SJCRH30 (cell line): ENCODE measurements around the gene ACTG1. TPM values are rescaled to one million over a fixed set of nuclear protein-coding genes. Genes with fewer than 3 reads are reported as not detected.

ENCODE experiments used
- DNase-seq, 2 experiments: peaks; one replicate each; pipeline ENCODE4 v3.0.0-alpha.2; 2015 to 2020
- H3K27ac ChIP-seq: fragments of 250-450 bp; sonication (Bioruptor Pico); 2 replicates; pipeline ENCODE4 v1.5.1; 2020; ENCODE audit warnings: mild to moderate bottlenecking, moderate library complexity
- H3K27me3 ChIP-seq: fragments of 250-450 bp; sonication (Bioruptor Pico); 2 replicates; pipeline ENCODE4 v1.5.1; 2020; ENCODE audit warnings: mild to moderate bottlenecking, moderate library complexity
- H3K36me3 ChIP-seq: fragments of 250-450 bp; sonication (Bioruptor Pico); 2 replicates; pipeline ENCODE4 v1.5.1; 2020; ENCODE audit warnings: mild to moderate bottlenecking, moderate library complexity
- H3K4me1 ChIP-seq: fragments of 250-450 bp; sonication (Bioruptor Pico); 2 replicates; pipeline ENCODE4 v1.5.1; 2020; ENCODE audit warnings: mild to moderate bottlenecking, moderate library complexity
- H3K4me3 ChIP-seq: fragments of 250-450 bp; sonication (Bioruptor Pico); 2 replicates; pipeline ENCODE4 v1.5.1; 2020; ENCODE audit warnings: mild to moderate bottlenecking, moderate library complexity
- H3K9me3 ChIP-seq: fragments of 250-450 bp; sonication (Bioruptor Pico); replicated peaks from 2 replicates; pipeline ENCODE4 v1.5.1; 2020; ENCODE audit warnings: mild to moderate bottlenecking, moderate library complexity
- total RNA-seq: library from RNA; depleted of rRNA; stranded (reverse); fragments of >200 nt; shearing (Covaris generic); gene quantifications from 2 replicates; pipeline ENCODE4 v1.2.3, GENCODE V29; 2014

ACTG1 gene
- total RNA-seq, 1 experiment from 2014 or later, result 3,121 TPM

DNA sequence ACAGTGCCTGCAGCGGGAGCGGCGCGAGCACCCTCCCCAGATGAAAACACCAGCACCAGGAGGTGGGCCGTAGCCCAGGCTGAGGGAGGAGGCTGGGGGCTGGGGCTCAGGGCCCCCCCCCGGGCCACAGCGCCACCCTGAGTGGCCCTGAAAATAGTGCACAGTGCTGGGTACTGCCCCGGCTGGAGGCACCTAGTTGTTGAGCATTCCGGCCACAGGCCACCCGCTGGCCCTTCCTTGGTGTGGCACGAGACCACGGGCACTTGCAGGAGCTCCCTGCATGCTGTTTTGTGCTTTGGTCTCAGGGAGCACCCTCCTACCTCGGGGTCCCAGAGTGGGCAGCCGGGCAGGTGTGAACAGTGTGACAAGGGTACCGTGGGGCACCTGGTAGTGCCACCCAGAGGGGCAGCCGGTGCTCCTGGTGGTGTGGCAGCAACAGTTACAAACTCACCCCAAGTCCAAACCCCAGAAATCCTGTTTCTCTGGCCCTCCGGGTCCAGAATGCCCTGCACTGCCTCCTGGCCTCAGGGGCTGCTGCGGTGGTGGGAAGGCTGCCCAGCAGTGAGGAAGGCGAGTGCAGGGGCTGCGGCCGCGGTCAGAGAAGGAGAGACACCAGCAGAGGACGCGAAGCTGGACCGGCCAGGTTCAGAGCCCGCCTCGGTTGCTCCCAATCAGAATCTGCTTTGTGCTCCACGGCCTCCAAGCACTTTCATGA, 27.5 kb upstream of the ACTG1 start:
- H3K27ac ChIP-seq, result no peak overlapping the region
- H3K36me3 ChIP-seq, result peaks cover 25% of the 10 kb centered on the region
- no peak for DNase-seq
- peaks cover 28% of the 10 kb centered on the region for H3K4me1 ChIP-seq
- H3K9me3 ChIP-seq, result no peaks in the 10 kb centered on the region
- no peak overlapping the region for H3K4me3 ChIP-seq
- no peaks in the 10 kb centered on the region for H3K27me3 ChIP-seq

DNA sequence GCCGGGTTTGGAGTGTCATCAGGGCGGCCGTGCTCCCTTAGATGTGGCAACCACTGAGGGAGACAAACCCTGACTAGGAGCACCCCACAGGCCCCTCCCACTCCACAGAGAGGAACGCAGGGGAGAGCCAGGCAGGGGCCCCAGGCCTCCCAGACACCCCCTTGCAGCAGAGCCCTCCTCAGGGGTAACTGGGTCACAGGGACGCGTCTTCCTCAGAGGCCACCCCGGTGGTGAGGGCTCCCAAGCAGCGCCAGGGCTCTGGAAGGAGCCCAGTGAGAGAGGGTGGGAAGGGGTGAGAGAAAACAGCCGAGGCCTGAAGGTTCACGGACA, 26.9 kb upstream of the ACTG1 start:
- no peaks in the 10 kb centered on the region for H3K9me3 ChIP-seq
- no peak for DNase-seq
- H3K36me3 ChIP-seq, result peaks cover 19% of the 10 kb centered on the region
- H3K27me3 ChIP-seq, result no peaks in the 10 kb centered on the region
- no peak overlapping the region for H3K4me3 ChIP-seq
- H3K27ac ChIP-seq, result no peak overlapping the region; the same call in 1 of the 2 replicates
- H3K4me1 ChIP-seq, result peaks cover 31% of the 10 kb centered on the region

DNA sequence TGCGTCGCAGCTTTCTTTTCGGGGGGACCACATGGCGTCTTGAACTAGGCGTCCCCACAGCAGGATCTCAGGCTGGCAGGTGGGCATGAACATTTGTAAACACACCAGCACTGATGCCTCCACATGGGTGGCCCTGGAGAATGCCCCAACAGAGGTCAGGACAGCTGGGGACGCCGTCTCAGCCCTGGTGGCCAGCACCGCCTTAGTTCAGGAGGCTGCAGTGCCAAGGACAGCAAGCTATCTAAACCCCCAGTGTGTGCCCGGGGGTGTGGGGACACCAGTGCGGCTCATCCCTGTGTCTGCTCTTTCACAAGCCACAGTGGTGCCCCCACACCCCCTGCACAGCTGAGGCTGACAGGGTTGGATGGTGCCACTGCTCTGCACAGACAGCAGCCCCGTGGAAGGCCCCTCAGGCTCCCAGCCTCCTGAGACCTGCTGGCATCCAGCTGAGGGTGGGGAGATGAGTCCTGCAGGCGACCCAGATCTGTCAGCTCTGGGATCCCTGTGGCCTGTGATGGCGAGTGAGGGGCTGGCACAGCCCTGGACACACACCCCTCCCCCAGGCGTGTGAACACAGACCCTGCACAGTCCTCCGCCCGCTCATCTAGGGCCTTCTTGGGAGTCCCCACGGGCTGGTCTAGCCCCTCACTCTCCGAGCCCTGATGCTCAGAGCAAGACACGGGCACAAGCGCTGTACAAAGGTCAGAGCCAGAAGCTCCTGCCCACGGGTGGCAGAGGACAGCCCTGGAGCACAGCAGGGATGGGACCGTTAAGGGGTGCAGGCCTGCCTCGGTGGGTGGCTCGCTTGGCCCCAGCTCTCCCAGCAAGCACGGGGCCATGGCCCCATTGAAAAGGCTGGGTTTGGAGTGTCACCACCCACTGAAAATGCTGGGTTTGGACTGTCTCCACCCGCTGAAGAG, 26.3 kb upstream of the ACTG1 start:
- Histone ChIP-seq H3K4me3 (no peak overlapping the region), H3K4me1 (peaks cover 38% of the 10 kb centered on the region), H3K27ac (peak overlapping the region; percentile 85), H3K27me3 (no peaks in the 10 kb centered on the region), H3K36me3 (peaks cover 14% of the 10 kb centered on the region; the same call in 1 of the 2 replicates), H3K9me3 (no peaks in the 10 kb centered on the region)
- peak; percentile 77 to 78 for DNase-seq

DNA sequence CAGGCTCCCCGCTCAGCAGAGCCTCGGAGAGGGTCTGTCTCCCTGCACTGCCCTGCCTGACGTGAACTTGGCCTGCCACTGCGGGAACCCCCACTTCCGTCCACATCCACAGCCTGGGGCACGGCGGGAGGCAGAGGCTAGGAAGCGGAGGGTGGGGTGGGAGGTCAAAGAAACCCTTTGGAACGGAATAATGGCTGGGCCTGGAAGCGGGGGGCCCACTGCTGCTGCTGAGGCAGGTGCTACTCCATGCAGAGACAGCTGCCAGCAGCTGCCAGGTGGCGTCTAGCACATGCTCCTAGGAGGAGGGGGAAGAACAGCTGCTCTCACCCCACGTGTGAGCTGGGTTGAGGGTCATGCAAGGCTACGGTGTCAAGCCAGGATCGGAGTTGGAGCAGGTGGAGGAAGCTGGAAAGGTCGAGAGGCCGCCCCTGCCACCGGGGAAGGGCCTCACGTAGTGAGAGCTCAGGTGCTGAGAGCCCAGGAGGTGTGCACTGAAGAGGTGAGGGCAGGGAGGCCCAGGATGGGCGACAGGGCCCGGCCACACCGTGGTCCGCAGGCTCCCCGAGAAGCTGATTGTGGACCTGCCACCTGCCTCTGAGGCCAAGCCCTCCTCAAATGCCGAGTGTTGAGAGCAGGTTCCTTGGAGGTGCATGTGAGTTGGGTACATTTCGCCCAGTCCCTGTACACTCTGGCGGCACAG, 25.4 kb upstream of the ACTG1 start:
- H3K4me3 ChIP-seq, result peak overlapping the region; percentile 2; the same call in 1 of the 2 replicates
- H3K27me3 ChIP-seq, result no peaks in the 10 kb centered on the region
- H3K36me3 ChIP-seq, result peaks cover 6% of the 10 kb centered on the region; the same call in 1 of the 2 replicates
- H3K4me1 ChIP-seq, result peaks cover 46% of the 10 kb centered on the region
- peak; percentile 100 for DNase-seq
- H3K27ac ChIP-seq, result peak overlapping the region; percentile 85
- no peaks in the 10 kb centered on the region for H3K9me3 ChIP-seq

DNA sequence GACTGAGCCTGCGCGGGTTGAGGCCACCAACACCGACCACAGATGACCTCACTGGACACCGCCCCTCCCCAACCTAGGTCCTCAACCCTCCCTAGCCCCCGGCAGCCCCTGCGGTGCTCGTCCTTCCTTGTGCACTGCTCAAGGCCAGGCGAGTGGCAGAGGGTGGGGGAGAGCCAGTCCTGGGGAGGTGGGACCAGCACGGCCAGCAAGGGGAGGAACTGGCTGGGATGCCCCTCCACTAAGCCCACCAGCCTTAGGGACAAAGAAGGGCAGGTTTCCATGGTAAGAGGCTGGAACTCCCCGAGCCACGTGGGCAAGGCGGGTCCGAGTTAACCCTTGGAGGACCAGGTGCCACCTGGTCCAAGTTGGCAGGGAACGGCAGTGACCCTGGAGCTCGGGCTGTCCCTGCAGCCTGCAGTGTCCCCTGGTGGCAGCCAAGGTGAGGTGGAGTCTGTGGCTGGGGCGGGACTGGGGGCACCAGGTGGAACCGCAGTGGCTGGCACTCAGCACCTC, 24.8 kb upstream of the ACTG1 start:
- Histone ChIP-seq H3K36me3 (peaks cover 6% of the 10 kb centered on the region; the same call in 1 of the 2 replicates), H3K4me3 (peak overlapping the region; percentile 2; the same call in 1 of the 2 replicates), H3K27me3 (no peaks in the 10 kb centered on the region), H3K9me3 (no peaks in the 10 kb centered on the region), H3K27ac (peak overlapping the region; percentile 85), H3K4me1 (peaks cover 46% of the 10 kb centered on the region)
- no peak for DNase-seq

DNA sequence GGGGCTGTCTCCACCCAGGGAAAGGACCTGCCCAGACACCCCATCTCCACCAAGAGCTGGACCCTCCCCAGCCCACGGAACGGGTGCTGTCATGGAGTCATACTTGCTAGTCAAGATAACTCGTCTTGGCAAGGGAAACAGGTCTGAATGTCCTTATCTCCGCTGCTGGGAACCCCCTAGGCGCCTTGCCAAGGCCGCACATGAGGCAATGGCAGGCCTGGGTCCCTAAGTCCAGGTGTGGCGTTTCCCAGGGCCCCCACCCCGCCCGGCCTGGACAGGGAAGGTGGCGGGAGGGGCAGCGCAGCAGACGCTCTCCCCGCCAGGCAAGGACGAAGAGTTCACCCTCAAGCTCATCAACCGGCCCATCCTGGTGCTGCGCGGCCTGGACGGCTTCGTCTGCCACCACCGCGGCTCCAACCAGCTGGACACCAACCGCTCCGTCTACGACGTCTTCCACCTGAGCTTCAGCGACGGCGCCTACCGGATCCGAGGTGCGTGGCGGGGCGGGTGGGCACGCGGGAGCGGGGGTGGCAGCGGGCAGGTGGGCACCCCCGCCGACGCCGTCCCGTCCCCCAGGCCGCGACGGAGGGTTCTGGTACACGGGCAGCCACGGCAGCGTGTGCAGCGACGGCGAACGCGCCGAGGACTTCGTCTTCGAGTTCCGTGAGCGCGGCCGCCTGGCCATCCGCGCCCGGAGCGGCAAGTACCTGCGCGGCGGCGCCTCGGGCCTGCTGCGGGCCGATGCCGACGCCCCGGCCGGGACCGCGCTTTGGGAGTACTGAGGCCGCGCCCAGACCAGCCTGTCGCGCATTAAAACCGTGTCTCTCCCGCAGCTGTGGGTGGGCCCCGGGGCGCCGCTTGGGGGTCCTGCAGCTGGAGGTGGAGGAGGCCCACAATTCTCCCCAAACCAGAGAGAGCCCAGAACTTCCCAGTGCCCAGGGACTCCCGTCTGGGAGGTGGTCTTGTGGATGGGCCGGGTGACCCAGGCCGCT, 24.0 kb upstream of the ACTG1 start:
- peaks cover 46% of the 10 kb centered on the region for H3K4me1 ChIP-seq
- H3K4me3 ChIP-seq, result no peak overlapping the region
- H3K27me3 ChIP-seq, result no peaks in the 10 kb centered on the region
- H3K27ac ChIP-seq, result peak overlapping the region; percentile 85
- H3K9me3 ChIP-seq, result no peaks in the 10 kb centered on the region
- H3K36me3 ChIP-seq, result peaks cover 6% of the 10 kb centered on the region; the same call in 1 of the 2 replicates
- DNase-seq, result no peak

DNA sequence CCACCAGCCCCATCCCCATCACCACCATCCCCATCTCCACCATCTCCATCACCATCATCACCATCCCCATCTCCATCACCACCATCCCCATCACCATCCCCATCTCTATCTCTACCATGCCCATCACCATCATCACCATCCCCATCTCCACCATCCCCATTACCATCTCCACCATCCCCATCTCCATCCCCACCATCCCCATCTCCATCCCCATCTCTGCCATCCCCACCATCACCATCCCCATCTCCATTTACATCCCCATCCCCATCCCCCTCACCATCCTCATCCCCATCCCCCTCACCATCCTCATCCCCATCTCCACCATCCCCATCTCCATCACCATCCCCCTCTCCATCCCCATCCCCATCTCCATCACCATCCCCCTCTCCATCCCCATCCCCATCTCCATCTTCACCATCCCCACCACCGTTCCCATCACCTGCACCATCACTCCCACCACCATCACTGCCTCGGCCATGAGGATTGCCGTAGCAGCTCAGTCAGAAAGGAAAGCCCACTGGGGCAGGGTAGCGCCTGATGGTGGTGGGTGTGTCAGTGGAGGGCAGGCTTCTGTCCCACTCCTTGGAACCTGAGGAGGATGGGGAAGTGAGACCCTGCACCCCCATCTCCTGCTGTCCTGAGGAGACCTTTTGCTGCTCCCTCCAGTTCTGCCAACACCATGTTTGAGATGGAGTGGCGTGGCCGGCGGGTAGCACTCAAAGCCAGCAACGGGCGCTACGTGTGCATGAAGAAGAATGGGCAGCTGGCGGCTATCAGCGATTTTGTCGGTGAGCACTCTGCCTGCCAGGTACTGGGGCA, 23.1 kb upstream of the ACTG1 start:
- Histone ChIP-seq H3K27ac (no peak overlapping the region), H3K9me3 (no peaks in the 10 kb centered on the region), H3K4me1 (peaks cover 46% of the 10 kb centered on the region), H3K36me3 (peaks cover 6% of the 10 kb centered on the region; the same call in 1 of the 2 replicates), H3K27me3 (no peaks in the 10 kb centered on the region), H3K4me3 (no peak overlapping the region)
- DNase-seq, result no peak

DNA sequence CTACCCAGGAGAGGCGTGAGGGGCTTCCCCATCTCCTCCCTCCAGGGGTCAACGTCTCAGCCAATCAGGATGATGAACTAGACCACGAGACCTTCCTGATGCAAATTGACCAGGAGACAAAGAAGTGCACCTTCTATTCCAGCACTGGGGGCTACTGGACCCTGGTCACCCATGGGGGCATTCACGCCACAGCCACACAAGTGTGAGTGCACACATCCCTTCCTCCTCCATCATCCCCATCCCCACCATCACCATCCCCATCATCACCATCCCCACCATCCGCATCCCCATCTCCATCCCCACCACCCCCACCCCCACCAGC, 22.4 kb upstream of the ACTG1 start:
- H3K36me3 ChIP-seq, result 0 out of 2 replicates have a peak, but pooled peaks cover 4% of the 10 kb centered on the region
- no peaks in the 10 kb centered on the region for H3K27me3 ChIP-seq
- no peaks in the 10 kb centered on the region for H3K9me3 ChIP-seq
- peaks cover 46% of the 10 kb centered on the region for H3K4me1 ChIP-seq
- no peak overlapping the region for H3K27ac ChIP-seq
- no peak for DNase-seq
- no peak overlapping the region for H3K4me3 ChIP-seq

DNA sequence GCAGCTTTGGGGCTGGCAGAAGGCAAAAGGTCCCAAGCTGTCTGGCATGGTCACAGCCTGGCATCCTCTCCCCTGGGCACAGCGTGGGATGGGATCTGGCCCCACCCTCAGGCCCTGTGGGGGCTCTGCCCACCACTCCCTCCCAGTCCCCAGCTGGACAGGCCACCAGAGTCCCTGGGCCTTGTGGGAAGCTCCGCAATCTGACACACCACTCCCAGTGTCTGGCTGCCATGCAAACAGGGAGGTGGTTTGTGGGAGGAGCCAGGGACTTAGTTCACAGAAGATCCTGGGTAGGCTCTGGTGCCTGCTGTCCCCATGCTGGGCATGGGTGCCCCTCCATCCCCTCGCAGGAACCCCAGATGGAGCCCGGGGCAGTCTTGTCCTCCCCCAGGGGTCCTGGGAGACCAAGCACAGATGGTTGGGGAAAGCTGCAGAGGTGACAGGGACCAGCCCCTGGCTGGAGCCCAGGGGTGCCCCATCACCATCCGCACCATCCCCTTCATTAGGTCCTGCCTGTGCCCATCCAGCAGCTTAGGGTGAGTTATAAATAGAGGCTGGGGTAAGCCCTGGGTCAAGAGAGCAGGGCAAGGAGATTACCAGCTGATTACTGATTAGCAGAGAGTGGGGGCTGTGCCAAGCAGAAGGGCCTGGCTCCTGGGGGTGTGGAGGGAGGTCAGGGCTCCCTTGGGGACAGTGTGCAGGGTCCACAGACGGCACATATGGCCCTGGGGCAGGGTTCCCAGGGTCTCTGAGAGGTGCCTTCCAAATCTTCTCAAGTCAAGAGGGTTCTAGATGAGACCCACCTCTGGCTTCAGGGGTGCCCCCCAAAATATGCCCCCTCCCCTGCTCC, 21.8 kb upstream of the ACTG1 start:
- no peak overlapping the region for H3K27ac ChIP-seq
- peak; percentile 66 to 79 for DNase-seq
- no peaks in the 10 kb centered on the region for H3K9me3 ChIP-seq
- H3K4me3 ChIP-seq, result no peak overlapping the region
- H3K27me3 ChIP-seq, result peaks cover 2% of the 10 kb centered on the region
- H3K36me3 ChIP-seq, result no peaks in the 10 kb centered on the region
- peaks cover 42% of the 10 kb centered on the region for H3K4me1 ChIP-seq

DNA sequence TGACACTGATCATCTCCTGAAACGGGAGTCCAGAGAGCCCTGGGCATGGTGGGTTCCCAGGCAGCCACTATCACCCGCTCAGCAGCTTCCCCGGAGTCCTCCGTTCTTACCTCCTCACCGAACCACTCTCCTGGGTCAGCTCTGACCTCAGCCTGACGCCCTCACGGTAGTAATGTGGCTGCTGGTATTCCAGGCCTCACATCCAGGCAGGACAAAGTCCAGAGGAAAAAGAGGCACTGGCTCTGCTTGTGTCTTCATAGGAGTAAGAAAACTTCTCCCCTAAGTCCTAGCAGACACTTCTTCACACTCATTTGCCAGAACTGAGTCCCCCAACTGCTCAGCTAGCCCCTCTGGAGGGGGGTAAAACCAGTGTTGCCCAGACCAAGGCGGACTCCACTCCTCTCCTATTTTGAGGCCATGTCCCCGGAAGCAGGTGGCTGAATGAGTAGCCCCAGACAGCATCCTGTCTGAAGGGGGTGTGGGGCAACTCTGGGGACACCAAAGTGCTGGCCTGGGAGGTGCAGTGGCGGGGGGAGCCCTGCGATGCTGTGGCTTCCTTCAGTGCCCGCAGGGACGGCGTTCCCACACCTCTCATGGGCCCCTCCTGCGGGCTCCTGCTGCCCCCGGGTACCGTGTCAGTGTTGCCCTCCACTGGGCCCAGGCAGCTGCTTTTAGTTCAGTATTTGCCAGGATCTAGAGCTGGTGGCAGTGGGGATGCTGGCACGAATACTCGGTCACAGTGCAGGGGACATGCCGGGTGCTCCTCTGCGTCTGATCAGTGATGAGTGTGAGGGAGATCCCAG, 20.9 kb upstream of the ACTG1 start:
- Histone ChIP-seq H3K36me3 (no peaks in the 10 kb centered on the region), H3K4me1 (peaks cover 40% of the 10 kb centered on the region), H3K27ac (no peak overlapping the region), H3K27me3 (peaks cover 11% of the 10 kb centered on the region), H3K9me3 (no peaks in the 10 kb centered on the region), H3K4me3 (no peak overlapping the region)
- DNase-seq, result peak in 1 of 2 experiments; percentile 53

DNA sequence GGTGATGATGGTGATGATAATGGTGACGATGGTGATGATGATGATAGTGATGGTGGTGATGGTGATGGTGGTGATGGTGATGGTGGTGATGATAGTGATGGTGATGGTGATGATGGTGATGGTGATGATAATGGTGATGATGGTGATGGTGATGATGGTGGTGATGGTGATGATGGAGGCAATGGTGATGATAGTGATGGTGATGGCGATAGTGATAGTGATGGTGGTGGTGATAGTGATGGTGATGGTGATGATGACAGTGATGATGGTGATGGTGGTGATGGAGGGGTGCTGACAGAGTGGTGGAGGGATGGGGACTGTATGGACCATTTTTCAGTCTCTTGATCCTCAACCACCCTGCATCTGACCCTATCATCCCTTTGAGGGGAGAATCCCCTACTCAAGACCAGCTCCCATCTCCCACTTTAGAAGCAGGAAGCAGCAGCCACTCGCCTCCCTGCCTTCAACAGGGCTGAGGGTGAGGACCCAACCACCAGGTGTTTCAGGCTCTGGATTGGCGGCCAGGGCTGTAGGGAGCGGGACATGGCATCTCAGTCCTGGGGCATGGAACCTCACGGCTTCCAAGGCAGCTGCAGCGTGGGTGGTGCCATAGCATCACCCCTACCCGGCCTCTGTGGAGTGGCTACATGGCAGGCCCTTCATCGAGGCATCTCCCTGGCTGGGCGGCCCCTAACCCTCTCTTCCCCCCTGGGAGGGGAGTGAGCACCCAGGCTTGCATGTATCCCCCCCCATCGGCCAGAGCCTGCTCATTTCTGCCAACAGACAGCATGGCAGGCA, 20.1 kb upstream of the ACTG1 start:
- Histone ChIP-seq H3K4me3 (no peak overlapping the region), H3K9me3 (no peaks in the 10 kb centered on the region), H3K36me3 (no peaks in the 10 kb centered on the region), H3K27ac (no peak overlapping the region), H3K4me1 (peaks cover 40% of the 10 kb centered on the region), H3K27me3 (peaks cover 19% of the 10 kb centered on the region)
- DNase-seq, result no peak
